ENCODE data around the gene TSPAN18.

The TSPAN18 gene

DNA sequence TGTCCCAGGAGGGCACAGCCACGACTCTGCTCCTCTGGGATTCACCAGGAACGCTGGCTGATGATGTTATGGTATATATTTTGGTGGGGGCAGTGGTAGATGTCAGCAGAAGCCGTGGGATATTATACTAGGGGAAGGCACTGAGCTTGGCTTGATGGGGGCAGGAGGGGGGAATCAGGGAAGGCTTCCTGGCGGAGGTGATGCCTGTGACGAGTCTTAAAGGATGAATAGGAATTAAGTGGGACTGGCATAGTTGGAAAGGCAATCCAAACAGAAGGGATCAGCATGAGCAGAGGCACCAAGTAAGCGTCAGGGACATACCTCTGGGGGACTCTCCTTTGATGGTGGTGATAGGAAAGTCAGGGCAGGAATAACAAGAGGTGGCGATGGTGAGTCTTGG lies 176.3 kb downstream of the TSPAN18 start:
- Histone ChIP-seq H3K27me3 (ENCODE audit: control insufficient read depth in 1 of 2, insufficient read depth in 1 of 2, low read length in 2 of 2) (peaks cover 60 to 74% of the 10 kb centered on the region in 2 experiments), H3K4me2 (ENCODE audit: low read length, poor library complexity, severe bottlenecking) (no peak overlapping the region), H3K79me1 (replicated peaks; ENCODE audit: low read length, poor library complexity, severe bottlenecking) (no peaks in the 10 kb centered on the region), H3K4me1 (ENCODE audit: control insufficient read depth, insufficient read depth, low read depth, low read length) (peaks cover 2% of the 10 kb centered on the region), H3K36me3 (ENCODE audit: control insufficient read depth in 1 of 2, insufficient read depth in 2 of 2, low read depth in 1 of 2, low read length in 2 of 2) (no peaks in the 10 kb centered on the region), H3K4me3 (ENCODE audit: insufficient read depth in 1 of 2, low read depth in 1 of 2, low read length in 2 of 2) (no peak overlapping the region), H3K9me3 (ENCODE audit: control insufficient read depth, low read length) (peaks cover 9% of the 10 kb centered on the region), H3K9ac (ENCODE audit: low read length) (no peak overlapping the region), H2BK15ac (ENCODE audit: low read depth, poor library complexity, severe bottlenecking) (no peak overlapping the region), H2BK120ac (ENCODE audit: low read depth, low read length) (no peak overlapping the region), H2AFZ (ENCODE audit: low read depth, low read length) (no peak overlapping the region), H3K18ac (ENCODE audit: low read depth in 1 of 2, low read length in 2 of 2) (no peak overlapping the region), H4K91ac (ENCODE audit: low read length) (no peak overlapping the region), H2AK5ac (ENCODE audit: low read length, severe bottlenecking) (no peak overlapping the region), H3K4ac (ENCODE audit: low read depth in 1 of 2, low read length in 2 of 2) (no peak overlapping the region), H3K23ac (ENCODE audit: low read length in 2 of 2) (no peak overlapping the region), H2BK5ac (ENCODE audit: low read depth, low read length, poor library complexity, severe bottlenecking) (no peak overlapping the region), H2BK12ac (ENCODE audit: low read length in 2 of 2) (no peak overlapping the region), H4K8ac (ENCODE audit: low read length) (no peak overlapping the region), H3K27ac (ENCODE audit: low read length, poor library complexity, severe bottlenecking) (no peak overlapping the region), H3K14ac (ENCODE audit: low read length in 2 of 2) (no peak overlapping the region)
- no peak for DNase-seq
- 76% methylated on average over 7 of the region's 7 CpGs for WGBS

DNA sequence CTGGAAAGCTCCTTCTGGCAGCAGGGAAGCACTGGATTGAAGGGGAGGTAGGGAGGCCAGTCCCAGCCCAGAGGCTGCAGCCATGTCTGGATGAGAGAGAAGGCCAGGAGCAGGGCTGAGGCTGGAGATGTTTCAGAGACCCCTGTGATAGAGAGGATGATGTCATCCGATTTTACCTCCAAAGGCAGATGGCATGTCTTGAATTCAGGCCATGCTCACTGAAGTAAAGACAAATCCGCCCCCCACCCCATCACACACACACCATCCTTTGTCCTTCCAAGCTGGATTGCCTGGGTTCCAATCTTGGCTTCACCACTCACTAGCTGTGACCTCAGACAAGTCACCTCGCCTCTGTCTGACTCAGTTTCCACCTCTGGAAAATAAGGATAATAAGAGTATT lies 176.8 kb downstream of the TSPAN18 start:
- H3K9me3 ChIP-seq (ENCODE audit: control insufficient read depth, low read length), result peaks cover 5% of the 10 kb centered on the region
- no peak overlapping the region for H3K4me3 ChIP-seq (ENCODE audit: insufficient read depth in 1 of 2, low read depth in 1 of 2, low read length in 2 of 2)
- DNase-seq, result no peak
- H2BK5ac ChIP-seq (ENCODE audit: low read depth, low read length, poor library complexity, severe bottlenecking), result no peak overlapping the region
- H3K27ac ChIP-seq (ENCODE audit: low read length, poor library complexity, severe bottlenecking), result no peak overlapping the region
- H2AFZ ChIP-seq (ENCODE audit: low read depth, low read length), result no peak overlapping the region
- H3K23ac ChIP-seq (ENCODE audit: low read length in 2 of 2), result no peak overlapping the region
- no peak overlapping the region for H4K91ac ChIP-seq (ENCODE audit: low read length)
- peaks cover 2% of the 10 kb centered on the region for H3K4me1 ChIP-seq (ENCODE audit: control insufficient read depth, insufficient read depth, low read depth, low read length)
- peaks cover 59 to 73% of the 10 kb centered on the region in 2 experiments for H3K27me3 ChIP-seq (ENCODE audit: control insufficient read depth in 1 of 2, insufficient read depth in 1 of 2, low read length in 2 of 2)
- H3K4ac ChIP-seq (ENCODE audit: low read depth in 1 of 2, low read length in 2 of 2), result no peak overlapping the region
- H2BK120ac ChIP-seq (ENCODE audit: low read depth, low read length), result no peak overlapping the region
- no peak overlapping the region for H3K14ac ChIP-seq (ENCODE audit: low read length in 2 of 2)
- H2AK5ac ChIP-seq (ENCODE audit: low read length, severe bottlenecking), result no peak overlapping the region
- H4K8ac ChIP-seq (ENCODE audit: low read length), result no peak overlapping the region
- 100% methylated on average over 2 of the region's 3 CpGs for WGBS
- H3K79me1 ChIP-seq (replicated peaks; ENCODE audit: low read length, poor library complexity, severe bottlenecking), result no peaks in the 10 kb centered on the region
- H3K36me3 ChIP-seq (ENCODE audit: control insufficient read depth in 1 of 2, insufficient read depth in 2 of 2, low read depth in 1 of 2, low read length in 2 of 2), result no peaks in the 10 kb centered on the region
- no peak overlapping the region for H3K9ac ChIP-seq (ENCODE audit: low read length)
- no peak overlapping the region for H3K4me2 ChIP-seq (ENCODE audit: low read length, poor library complexity, severe bottlenecking)
- H3K18ac ChIP-seq (ENCODE audit: low read depth in 1 of 2, low read length in 2 of 2), result no peak overlapping the region
- H2BK15ac ChIP-seq (ENCODE audit: low read depth, poor library complexity, severe bottlenecking), result no peak overlapping the region
- H2BK12ac ChIP-seq (ENCODE audit: low read length in 2 of 2), result no peak overlapping the region

DNA sequence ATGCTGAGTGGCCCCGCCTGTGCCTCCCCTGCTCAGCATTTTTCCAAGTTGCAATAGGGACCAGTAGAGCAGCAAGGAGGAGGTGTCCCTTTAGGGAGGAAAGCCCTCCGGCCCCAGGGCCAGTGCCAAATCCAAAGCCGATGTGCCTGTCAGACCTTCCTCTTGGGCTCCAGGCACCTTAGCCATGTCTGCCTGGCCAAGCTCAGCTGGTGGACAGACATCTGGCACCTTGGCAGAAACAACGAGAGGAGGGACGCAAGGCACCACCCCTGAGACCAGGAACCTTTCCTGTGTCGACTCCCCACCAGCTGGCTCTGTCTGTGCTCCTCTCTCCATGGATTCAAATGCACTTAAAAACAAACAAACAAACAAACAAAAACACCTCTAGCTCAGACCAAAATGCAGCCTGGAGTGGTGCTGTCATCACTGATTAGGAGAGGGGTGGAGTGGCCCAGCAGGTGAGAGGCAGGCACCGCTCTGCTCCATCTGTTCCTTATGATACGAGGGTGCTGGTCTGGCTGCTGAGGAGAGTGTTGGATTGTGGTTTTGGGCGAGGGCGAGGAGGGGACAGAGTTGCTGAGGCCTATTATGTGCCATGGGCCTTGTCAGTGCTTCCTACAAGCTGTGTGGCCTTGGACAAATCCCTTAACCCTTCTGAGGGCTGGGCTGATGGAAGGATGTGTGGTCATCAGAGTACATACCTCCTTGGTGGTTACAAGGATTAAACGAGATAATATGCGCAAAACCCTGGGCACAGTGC lies 177.7 kb downstream of the TSPAN18 start:
- no peak overlapping the region for H3K27ac ChIP-seq (ENCODE audit: low read length, poor library complexity, severe bottlenecking)
- no peak overlapping the region for H2BK5ac ChIP-seq (ENCODE audit: low read depth, low read length, poor library complexity, severe bottlenecking)
- no peak overlapping the region for H3K14ac ChIP-seq (ENCODE audit: low read length in 2 of 2)
- no peak overlapping the region for H4K91ac ChIP-seq (ENCODE audit: low read length)
- 65% methylated on average over 9 of the region's 12 CpGs for WGBS
- no peak overlapping the region for H2AK5ac ChIP-seq (ENCODE audit: low read length, severe bottlenecking)
- DNase-seq, result no peak
- H2AFZ ChIP-seq (ENCODE audit: low read depth, low read length), result no peak overlapping the region
- peaks cover 2% of the 10 kb centered on the region for H3K4me1 ChIP-seq (ENCODE audit: control insufficient read depth, insufficient read depth, low read depth, low read length)
- H2BK120ac ChIP-seq (ENCODE audit: low read depth, low read length), result no peak overlapping the region
- H3K9me3 ChIP-seq (ENCODE audit: control insufficient read depth, low read length), result no peaks in the 10 kb centered on the region
- H3K36me3 ChIP-seq (ENCODE audit: control insufficient read depth in 1 of 2, insufficient read depth in 2 of 2, low read depth in 1 of 2, low read length in 2 of 2), result no peaks in the 10 kb centered on the region
- no peak overlapping the region for H2BK15ac ChIP-seq (ENCODE audit: low read depth, poor library complexity, severe bottlenecking)
- no peak overlapping the region for H4K8ac ChIP-seq (ENCODE audit: low read length)
- no peak overlapping the region for H2BK12ac ChIP-seq (ENCODE audit: low read length in 2 of 2)
- no peak overlapping the region for H3K4me3 ChIP-seq (ENCODE audit: insufficient read depth in 1 of 2, low read depth in 1 of 2, low read length in 2 of 2)
- no peak overlapping the region for H3K4ac ChIP-seq (ENCODE audit: low read depth in 1 of 2, low read length in 2 of 2)
- no peaks in the 10 kb centered on the region for H3K79me1 ChIP-seq (replicated peaks; ENCODE audit: low read length, poor library complexity, severe bottlenecking)
- no peak overlapping the region for H3K4me2 ChIP-seq (ENCODE audit: low read length, poor library complexity, severe bottlenecking)
- no peak overlapping the region for H3K18ac ChIP-seq (ENCODE audit: low read depth in 1 of 2, low read length in 2 of 2)
- H3K9ac ChIP-seq (ENCODE audit: low read length), result no peak overlapping the region
- H3K23ac ChIP-seq (ENCODE audit: low read length in 2 of 2), result no peak overlapping the region
- H3K27me3 ChIP-seq (ENCODE audit: control insufficient read depth in 1 of 2, insufficient read depth in 1 of 2, low read length in 2 of 2), result peaks cover 58 to 73% of the 10 kb centered on the region in 2 experiments

DNA sequence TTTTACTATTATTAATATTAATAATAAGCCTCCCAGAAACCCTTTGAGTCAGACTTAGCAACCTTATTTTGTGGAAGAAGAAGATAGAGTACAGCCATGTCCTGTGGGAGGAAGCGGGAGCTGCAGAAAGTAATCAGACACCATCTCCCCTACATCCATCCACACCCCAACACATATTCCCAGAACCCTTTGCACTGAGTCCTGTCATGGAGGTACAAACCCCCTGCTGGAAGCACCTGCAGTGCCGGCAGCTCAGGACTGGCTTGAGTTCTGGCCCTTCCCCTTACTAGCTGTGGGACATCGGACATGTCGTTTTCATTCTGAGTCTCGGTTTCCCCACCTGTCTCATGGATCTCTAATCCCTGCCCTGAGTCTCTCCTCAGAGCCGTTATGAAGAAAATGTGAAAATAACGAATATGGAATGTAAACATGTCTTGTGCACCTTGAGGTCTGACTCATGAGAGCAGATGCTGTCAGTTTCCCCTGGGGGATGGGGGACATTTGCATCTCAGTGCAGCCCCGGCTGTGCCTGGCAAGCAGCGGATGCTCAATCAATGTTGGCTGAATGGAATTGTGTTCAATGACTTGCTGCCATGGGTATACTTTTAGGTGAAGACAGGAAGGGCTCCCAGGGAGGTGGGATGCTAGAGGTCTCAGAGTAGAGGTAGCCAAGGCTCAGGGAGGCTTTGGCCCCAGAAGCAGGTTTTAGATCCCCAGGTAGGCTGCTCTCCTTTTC lies 178.5 kb downstream of the TSPAN18 start:
- Histone ChIP-seq H3K4me2 (ENCODE audit: low read length, poor library complexity, severe bottlenecking) (no peak overlapping the region), H4K91ac (ENCODE audit: low read length) (no peak overlapping the region), H2AFZ (ENCODE audit: low read depth, low read length) (no peak overlapping the region), H3K27me3 (ENCODE audit: control insufficient read depth in 1 of 2, insufficient read depth in 1 of 2, low read length in 2 of 2) (peaks cover 59 to 74% of the 10 kb centered on the region in 2 experiments), H3K9me3 (ENCODE audit: control insufficient read depth, low read length) (no peaks in the 10 kb centered on the region), H3K9ac (ENCODE audit: low read length) (no peak overlapping the region), H3K36me3 (ENCODE audit: control insufficient read depth in 1 of 2, insufficient read depth in 2 of 2, low read depth in 1 of 2, low read length in 2 of 2) (no peaks in the 10 kb centered on the region), H3K4me1 (ENCODE audit: control insufficient read depth, insufficient read depth, low read depth, low read length) (peaks cover 2% of the 10 kb centered on the region), H3K23ac (ENCODE audit: low read length in 2 of 2) (no peak overlapping the region), H3K14ac (ENCODE audit: low read length in 2 of 2) (no peak overlapping the region), H2BK120ac (ENCODE audit: low read depth, low read length) (no peak overlapping the region), H3K27ac (ENCODE audit: low read length, poor library complexity, severe bottlenecking) (no peak overlapping the region), H2BK12ac (ENCODE audit: low read length in 2 of 2) (no peak overlapping the region), H2BK15ac (ENCODE audit: low read depth, poor library complexity, severe bottlenecking) (no peak overlapping the region), H3K18ac (ENCODE audit: low read depth in 1 of 2, low read length in 2 of 2) (no peak overlapping the region), H2BK5ac (ENCODE audit: low read depth, low read length, poor library complexity, severe bottlenecking) (no peak overlapping the region), H2AK5ac (ENCODE audit: low read length, severe bottlenecking) (no peak overlapping the region), H3K4ac (ENCODE audit: low read depth in 1 of 2, low read length in 2 of 2) (no peak overlapping the region), H3K79me1 (replicated peaks; ENCODE audit: low read length, poor library complexity, severe bottlenecking) (no peaks in the 10 kb centered on the region), H3K4me3 (ENCODE audit: insufficient read depth in 1 of 2, low read depth in 1 of 2, low read length in 2 of 2) (no peak overlapping the region), H4K8ac (ENCODE audit: low read length) (no peak overlapping the region)
- no peak for DNase-seq
- WGBS, result 61% methylated on average over 9 of the region's 9 CpGs

All from mesenchymal stem cell (in vitro differentiated cells and primary cell).